ENCODE results near the gene CCDC88A. TPM values are rescaled to one million over a fixed set of nuclear protein-coding genes. Genes with fewer than 3 reads are reported as not detected.

The CCDC88A gene
- total RNA-seq, 2 experiments from 2014 or later: 11.0 to 12.9 TPM

GRCh38 chr2:55416786-55417568 is 2.7 kb downstream of the CCDC88A start:
- CTCF ChIA-PET: no interaction called here
- Mint-ChIP-seq H3K36me3 (ENCODE audit: low read depth) (peaks cover 12% of the 10 kb centered on the region), H3K27me3 (no peaks in the 10 kb centered on the region), H3K4me1 (ENCODE audit: low read depth) (peaks cover 44% of the 10 kb centered on the region), H3K27ac (peak overlapping the region; percentile 79), H3K4me3 (no peak overlapping the region), H3K9me3 (no peaks in the 10 kb centered on the region)
- Histone ChIP-seq H3K36me3 (ENCODE audit: insufficient read depth, low read length) (no peaks in the 10 kb centered on the region), H3K4me3 (ENCODE audit: low read length) (no peak overlapping the region), H3K27me3 (ENCODE audit: control insufficient read depth in 1 of 2, insufficient read depth in 2 of 2, low read length in 2 of 2) (no peaks in the 10 kb centered on the region), H3K27ac (ENCODE audit: low read depth in 1 of 2, low read length in 2 of 2) (no peak overlapping the region), H3K4me1 (ENCODE audit: insufficient read depth, low read length) (peaks cover 12% of the 10 kb centered on the region), H3K9me3 (ENCODE audit: control insufficient read depth in 1 of 2, insufficient read depth in 1 of 2, low read length in 2 of 2) (no peaks in the 10 kb centered on the region)
- no peak for DNase-seq
- POLR2A ChIA-PET: interaction anchor here (2.5 kb wide), 1 partner anchor 102 kb away, joined by 9 read pairs; the partner anchor contains the start of gene CFAP36
- no peak for TF ChIP-seq CTCF (IDR thresholded peaks at IDR 0.05)
- intact Hi-C loops (cut with DNase I, micrococcal nuclease): loop anchor here in 1 of 2 experiments (5.0 to 10.0 kb wide), 7 partner anchors 150 to 1652 kb away; partner anchors contain the start of genes ACYP2, CHAC2, MTIF2 and PNPT1
- ATAC-seq (ENCODE audit: poor library complexity): no peak

- Mint-ChIP-seq H3K36me3 (ENCODE audit: low read depth) (peaks cover 10% of the 10 kb centered on the region), H3K4me1 (ENCODE audit: low read depth) (peaks cover 33% of the 10 kb centered on the region), H3K4me3 (peak overlapping the region; percentile 9), H3K9me3 (no peaks in the 10 kb centered on the region), H3K27me3 (no peaks in the 10 kb centered on the region), H3K27ac (peak overlapping the region; percentile 4)
- Histone ChIP-seq H3K36me3 (ENCODE audit: insufficient read depth, low read length) (no peaks in the 10 kb centered on the region), H3K9me3 (ENCODE audit: control insufficient read depth in 1 of 2, insufficient read depth in 1 of 2, low read length in 2 of 2) (no peaks in the 10 kb centered on the region), H3K4me1 (ENCODE audit: insufficient read depth, low read length) (peaks cover 7% of the 10 kb centered on the region), H3K4me3 (ENCODE audit: low read length) (no peak overlapping the region), H3K27me3 (ENCODE audit: control insufficient read depth in 1 of 2, insufficient read depth in 2 of 2, low read length in 2 of 2) (no peaks in the 10 kb centered on the region), H3K27ac (ENCODE audit: low read depth in 1 of 2, low read length in 2 of 2) (peak overlapping the region in 1 of 2 donors; percentile 0)
- ChIA-PET POLR2A (interaction anchor here (2.5 kb wide), 1 partner anchor 104 kb away, joined by 9 read pairs; the partner anchor contains the start of gene CFAP36), CTCF (no interaction called here)
- no peak for ATAC-seq (ENCODE audit: poor library complexity)
- peak in 2 of 14 experiments; percentile 25 to 26 for DNase-seq
- no peak for TF ChIP-seq CTCF (IDR thresholded peaks at IDR 0.05)
- intact Hi-C loops (cut with DNase I, micrococcal nuclease): loop anchor here in 1 of 2 experiments (5.0 to 10.0 kb wide), 7 partner anchors 148 to 1650 kb away; partner anchors contain the start of genes ACYP2, CHAC2, MTIF2 and PNPT1
Observed at GRCh38 chr2:55415300-55415699, 4.4 kb downstream of the CCDC88A start.

- H3K36me3 Mint-ChIP-seq (ENCODE audit: low read depth): peaks cover 6% of the 10 kb centered on the region
- no peak overlapping the region for H3K27ac Mint-ChIP-seq
- Histone ChIP-seq H3K36me3 (ENCODE audit: insufficient read depth, low read length) (no peaks in the 10 kb centered on the region), H3K9me3 (ENCODE audit: control insufficient read depth in 1 of 2, insufficient read depth in 1 of 2, low read length in 2 of 2) (no peaks in the 10 kb centered on the region), H3K4me1 (ENCODE audit: insufficient read depth, low read length) (no peaks in the 10 kb centered on the region), H3K4me3 (ENCODE audit: low read length) (no peak overlapping the region), H3K27ac (ENCODE audit: low read depth in 1 of 2, low read length in 2 of 2) (no peak overlapping the region), H3K27me3 (ENCODE audit: control insufficient read depth in 1 of 2, insufficient read depth in 2 of 2, low read length in 2 of 2) (no peaks in the 10 kb centered on the region)
- H3K27me3 Mint-ChIP-seq: no peaks in the 10 kb centered on the region
- ATAC-seq (ENCODE audit: poor library complexity): no peak
- POLR2A ChIA-PET: no interaction called here
- no peaks in the 10 kb centered on the region for H3K9me3 Mint-ChIP-seq
- no peaks in the 10 kb centered on the region for H3K4me1 Mint-ChIP-seq (ENCODE audit: low read depth)
- H3K4me3 Mint-ChIP-seq: no peak overlapping the region
- DNase-seq: no peak
- intact Hi-C loops (cut with DNase I, micrococcal nuclease): no loop called here
- no peak for TF ChIP-seq CTCF (IDR thresholded peaks at IDR 0.05)
- CTCF ChIA-PET: no interaction called here
Observed at GRCh38 chr2:55408918-55409868, 10.5 kb downstream of the CCDC88A start.
